ENCODE results near the gene OGDH.
"Not testable (repeated sequence)": the region's sequence is repeated elsewhere in the genome, so short reads cannot be mapped to it uniquely, and the experiment has no call there.

The OGDH gene

GRCh38 chr7:44694766-44695165 is 88.3 kb downstream of the OGDH start:
- Mint-ChIP-seq H3K36me3 (ENCODE audit: low read depth) (peaks cover 74% of the 10 kb centered on the region), H3K27me3 (ENCODE audit: low read depth, poor library complexity) (no peaks in the 10 kb centered on the region), H3K4me1 (no peaks in the 10 kb centered on the region), H3K9me3 (peaks cover 8% of the 10 kb centered on the region), H3K4me3 (no peak overlapping the region), H3K27ac (no peak overlapping the region)
- no peak for DNase-seq
- no peak for TF ChIP-seq CTCF (IDR thresholded peaks at IDR 0.05)

- H3K4me3 Mint-ChIP-seq = no peak overlapping the region
- peaks cover 77% of the 10 kb centered on the region for H3K36me3 Mint-ChIP-seq (ENCODE audit: low read depth)
- peaks cover 5% of the 10 kb centered on the region for H3K4me1 Mint-ChIP-seq
- TF ChIP-seq CTCF (IDR thresholded peaks at IDR 0.05) = no peak
- no peak for DNase-seq
- H3K27ac Mint-ChIP-seq = no peak overlapping the region
- H3K27me3 Mint-ChIP-seq (ENCODE audit: low read depth, poor library complexity) = no peaks in the 10 kb centered on the region
- H3K9me3 Mint-ChIP-seq = peaks cover 8% of the 10 kb centered on the region
Measured at GRCh38 chr7:44695756-44696155, 89.3 kb downstream of the OGDH start.

GRCh38 chr7:44696728-44697127 is 90.3 kb downstream of the OGDH start:
- H3K4me1 Mint-ChIP-seq = peaks cover 8% of the 10 kb centered on the region
- no peaks in the 10 kb centered on the region for H3K27me3 Mint-ChIP-seq (ENCODE audit: low read depth, poor library complexity)
- peaks cover 8% of the 10 kb centered on the region for H3K9me3 Mint-ChIP-seq
- no peak overlapping the region for H3K27ac Mint-ChIP-seq
- DNase-seq = no peak
- H3K36me3 Mint-ChIP-seq (ENCODE audit: low read depth) = peaks cover 83% of the 10 kb centered on the region
- no peak overlapping the region for H3K4me3 Mint-ChIP-seq
- TF ChIP-seq CTCF (IDR thresholded peaks at IDR 0.05) = no peak

- DNase-seq = no peak
- TF ChIP-seq CTCF (IDR thresholded peaks at IDR 0.05) = no peak
- H3K27me3 Mint-ChIP-seq (ENCODE audit: low read depth, poor library complexity) = no peaks in the 10 kb centered on the region
- no peak overlapping the region for H3K4me3 Mint-ChIP-seq
- H3K4me1 Mint-ChIP-seq = peaks cover 8% of the 10 kb centered on the region
- peaks cover 83% of the 10 kb centered on the region for H3K36me3 Mint-ChIP-seq (ENCODE audit: low read depth)
- H3K27ac Mint-ChIP-seq = no peak overlapping the region
- peaks cover 8% of the 10 kb centered on the region for H3K9me3 Mint-ChIP-seq
Measured at GRCh38 chr7:44697136-44698045, 91.0 kb downstream of the OGDH start.

GRCh38 chr7:44698046-44698580 is 91.7 kb downstream of the OGDH start:
- no peak for TF ChIP-seq CTCF (IDR thresholded peaks at IDR 0.05)
- Mint-ChIP-seq H3K27ac (no peak overlapping the region), H3K36me3 (ENCODE audit: low read depth) (peaks cover 87% of the 10 kb centered on the region), H3K4me3 (no peak overlapping the region), H3K27me3 (ENCODE audit: low read depth, poor library complexity) (no peaks in the 10 kb centered on the region), H3K9me3 (peaks cover 8% of the 10 kb centered on the region), H3K4me1 (peaks cover 8% of the 10 kb centered on the region)
- no peak for DNase-seq

GRCh38 chr7:44699598-44699997 is 93.2 kb downstream of the OGDH start:
- not testable (repeated sequence) for H3K9me3 Mint-ChIP-seq; H3K27ac Mint-ChIP-seq; H3K4me3 Mint-ChIP-seq; DNase-seq; H3K27me3 Mint-ChIP-seq (ENCODE audit: low read depth, poor library complexity); H3K4me1 Mint-ChIP-seq
- peaks cover 92% of the 10 kb centered on the region for H3K36me3 Mint-ChIP-seq (ENCODE audit: low read depth)

Measured in nephron progenitor cell (in vitro differentiated cells).